K562 (cell line): ENCODE data around the gene NABP1. TPM values are rescaled to one million over a fixed set of nuclear protein-coding genes. Genes with fewer than 3 reads are reported as not detected.

ENCODE experiments used
- ARHGAP35 ChIP-seq: fragments of 450-650 bp; IDR thresholded peaks from 2 replicates; pipeline ENCODE4 v1.6.1; 2018; ENCODE audit not compliant: partially characterized antibody
- CBX1 ChIP-seq: sonication (generic); IDR thresholded peaks from 2 replicates; pipeline ENCODE4 v1.6.1; 2016; ENCODE audit warnings: antibody characterized with exemption, low read depth, mild to moderate bottlenecking
- CC2D1A ChIP-seq: fragments of 450-650 bp; IDR thresholded peaks from 2 replicates; pipeline ENCODE4 v1.6.1; 2017; ENCODE audit warnings: mild to moderate bottlenecking
- ESRRB ChIP-seq: fragments of 250-450 bp; sonication (Bioruptor Pico); IDR thresholded peaks from 2 replicates; pipeline ENCODE4 v1.5.0; 2020; ENCODE audit warnings: mild to moderate bottlenecking, moderate library complexity, borderline replicate concordance
- FOXJ3 ChIP-seq: sonication (generic); formaldehyde crosslinking; IDR thresholded peaks from 2 replicates; pipeline ENCODE4 v1.4.0; 2020; ENCODE audit warnings: mild to moderate bottlenecking, missing genetic modification reagents
- FOXP1 ChIP-seq: sonication (generic); formaldehyde crosslinking; IDR thresholded peaks from 2 replicates; pipeline ENCODE4 v1.8.0; 2022; ENCODE audit warnings: mild to moderate bottlenecking, missing genetic modification reagents
- HDAC3 ChIP-seq: fragments of 450-650 bp; IDR thresholded peaks from 2 replicates; pipeline ENCODE4 v1.6.1; 2018; ENCODE audit warnings: borderline replicate concordance, mild to moderate bottlenecking, moderate library complexity; ENCODE audit not compliant: partially characterized antibody
- HMG20B ChIP-seq: fragments of 250-450 bp; sonication (Bioruptor Pico); IDR thresholded peaks from 2 replicates; pipeline ENCODE4 v1.5.0; 2021; ENCODE audit warnings: mild to moderate bottlenecking
- HNRNPLL ChIP-seq: fragments of 200-400 bp; formaldehyde crosslinking; IDR thresholded peaks from 2 replicates; pipeline ENCODE4 v1.6.1; 2017; ENCODE audit warnings: low read length, low read depth, mild to moderate bottlenecking; ENCODE audit not compliant: poor library complexity, severe bottlenecking
- KLF1 ChIP-seq: fragments of 450-650 bp; IDR thresholded peaks from 2 replicates; pipeline ENCODE4 v1.6.1; 2016; ENCODE audit warnings: missing genetic modification characterization, missing compliant biosample characterization
- LCOR ChIP-seq: sonication (generic); formaldehyde crosslinking; IDR thresholded peaks from 2 replicates; pipeline ENCODE4 v1.8.0; 2022; ENCODE audit warnings: mild to moderate bottlenecking, missing genetic modification reagents
- RBFOX2 ChIP-seq: fragments of 200-400 bp; formaldehyde crosslinking; IDR thresholded peaks from 2 replicates; pipeline ENCODE4 v1.6.1; 2017; ENCODE audit warnings: low read depth, mild to moderate bottlenecking, low read length, moderate library complexity
- RBM17 ChIP-seq: fragments of 200-400 bp; formaldehyde crosslinking; IDR thresholded peaks from 2 replicates; pipeline ENCODE4 v1.6.1; 2017; ENCODE audit warnings: low read depth, mild to moderate bottlenecking, low read length, borderline replicate concordance
- SIX5 ChIP-seq, 2 experiments: IDR thresholded peaks; 2 replicates each; pipeline ENCODE4 v1.6.1; 2011; ENCODE audit warnings: low read length in 2 of 2, borderline replicate concordance in 1 of 2, low read depth in 1 of 2, mild to moderate bottlenecking in 1 of 2, moderate library complexity in 1 of 2; ENCODE audit not compliant: insufficient read depth in 1 of 2
- TFAM ChIP-seq: fragments of 250-450 bp; sonication (Bioruptor Pico); conservative IDR thresholded peaks from 2 replicates; pipeline ENCODE4 v1.5.0; 2021; ENCODE audit warnings: mild to moderate bottlenecking, moderate library complexity
- ZEB2 ChIP-seq: fragments of 450-650 bp; IDR thresholded peaks from 2 replicates; pipeline ENCODE4 v1.6.1; 2016
- ZFP36 ChIP-seq: fragments of 150-350 bp; IDR thresholded peaks from 2 replicates; pipeline ENCODE4 v1.6.1; 2018; ENCODE audit warnings: low read length, low read depth; ENCODE audit not compliant: partially characterized antibody
- ZNF316 ChIP-seq: fragments of 450-650 bp; IDR thresholded peaks from 2 replicates; pipeline ENCODE4 v1.6.1; 2016
- ZNF41 ChIP-seq: fragments of 250-450 bp; sonication (Bioruptor Pico); conservative IDR thresholded peaks from 2 replicates; pipeline ENCODE4 v1.4.0; 2020; ENCODE audit warnings: mild to moderate bottlenecking
- ZNF584 ChIP-seq: fragments of 200-800 bp; sonication (Bioruptor generic); IDR thresholded peaks from 2 replicates; pipeline ENCODE4 v1.6.1; 2016; ENCODE audit warnings: low read depth, mild to moderate bottlenecking, missing genetic modification characterization, missing compliant biosample characterization
- polyA plus RNA-seq, 8 experiments: library from polyadenylated mRNA; depleted of rRNA in 4 of 8; stranded (reverse) in 5 of 8; unstranded in 3 of 8; fragments of >200 nt; fragmentation: Nextera tagmentation in 2 of 8; fragmentation: Illumina TruSeq in 1 of 8; extraction: Ambion mirVana in 2 of 8; extraction: Trizol in 1 of 8; gene quantifications; 2 replicates each; pipeline versions ENCODE4 v1.2.1 to v1.2.3, GENCODE V29; 2011 to 2014; ENCODE audit warnings: inconsistent platforms in 1 of 8, missing spikeins in 1 of 8
- total RNA-seq, 7 experiments: library from RNA; depleted of rRNA in 6 of 7; stranded (reverse); fragments of >200 nt in 6 of 7; fragmentation: Illumina TruSeq in 2 of 7; extraction: Trizol in 2 of 7; gene quantifications; 2 replicates each; pipeline versions ENCODE4 v1.2.1 to v1.2.3, GENCODE V29; 2011 to 2021; ENCODE audit warnings: low replicate concordance in 1 of 7
- TF ChIP-seq, protein P1 (sequence below): sonication (generic); formaldehyde crosslinking; IDR thresholded peaks from 2 replicates; pipeline ENCODE4 v1.8.0; 2022; ENCODE audit warnings: mild to moderate bottlenecking, missing genetic modification reagents
- TF ChIP-seq, protein P2 (sequence below): fragments of 250-450 bp; sonication (Bioruptor Pico); IDR thresholded peaks from 2 replicates; pipeline ENCODE4 v1.5.0; 2021
- TF ChIP-seq, protein P3 (sequence below), 2 experiments: fragments of 200-800 bp in 1 of 2; sonication (Bioruptor generic) in 1 of 2; sonication (generic) in 1 of 2; formaldehyde crosslinking in 1 of 2; IDR thresholded peaks in 1 of 2; conservative IDR thresholded peaks in 1 of 2; 2 replicates each; pipeline versions ENCODE4 v1.5.0 to v1.6.1; 2016 to 2020; ENCODE audit warnings: missing compliant biosample characterization in 1 of 2, missing genetic modification characterization in 1 of 2, missing genetic modification reagents in 1 of 2
- TF ChIP-seq, protein P4 (sequence below): fragments of 450-650 bp; IDR thresholded peaks from 2 replicates; pipeline ENCODE4 v1.6.1; 2014; ENCODE audit warnings: low read depth, mild to moderate bottlenecking, moderate library complexity, borderline replicate concordance

Gene NABP1
- total and polyA plus RNA-seq, 9 of the 15 experiments (the other 6 are each of a cell fraction or from before 2014, with no cell fraction given), result 12.8 to 44.0 (median 20.2) TPM

DNA sequence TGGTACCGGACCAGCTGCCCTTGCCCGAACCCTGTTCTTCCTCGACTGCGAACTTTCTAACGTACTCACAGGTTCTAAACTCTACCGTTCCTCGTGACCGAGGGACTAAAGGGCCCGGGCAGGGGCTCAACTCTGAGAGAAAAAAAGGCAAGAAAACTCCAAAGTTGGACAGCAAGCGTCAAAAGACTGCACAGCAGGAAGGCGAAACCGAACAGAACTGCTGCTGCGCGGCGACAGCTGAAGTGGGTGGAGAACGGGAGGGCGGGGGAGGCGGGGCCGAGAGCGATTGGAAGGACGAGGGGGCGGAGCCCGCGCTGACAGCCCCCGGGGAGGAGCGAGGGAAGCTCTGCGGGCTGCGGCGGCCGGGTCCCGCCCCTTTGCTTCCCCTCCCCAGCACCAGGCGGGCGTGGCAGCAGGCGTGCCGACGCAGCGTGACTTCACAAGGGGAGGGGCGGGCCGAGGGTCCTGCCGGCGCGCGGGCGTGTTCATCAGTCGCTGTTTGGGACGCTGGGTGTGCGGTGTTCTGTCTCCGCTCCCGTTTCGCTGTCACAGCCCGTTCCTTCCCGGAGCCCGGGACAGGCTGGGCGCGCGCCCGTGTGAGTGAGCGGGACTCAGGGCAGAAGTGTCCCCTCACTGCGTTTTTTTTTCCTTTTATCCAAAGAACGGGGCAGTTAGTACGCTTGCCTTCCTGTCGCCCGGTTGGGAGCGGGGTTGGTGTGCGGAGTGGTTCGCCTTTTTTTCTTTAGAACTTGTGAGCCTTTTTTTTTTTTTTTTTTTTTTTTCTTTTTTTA, at the start of gene NABP1 (continued):
- TF ChIP-seq FOXP1 (CRISPR knock-in tag), result 0 out of 2 replicates have a peak, but pooled peaks have one; percentile 54
- no peak for TF ChIP-seq ZNF41 (CRISPR knock-in tag)
- 0 out of 2 replicates have a peak, but pooled peaks have one; percentile 29 for TF ChIP-seq CC2D1A
- TF ChIP-seq RBFOX2, result peak; percentile 100
- TF ChIP-seq HMG20B, result no peak
- no peak for TF ChIP-seq TFAM (CRISPR knock-in tag)
- no peak for TF ChIP-seq FOXJ3 (CRISPR knock-in tag)
- TF ChIP-seq ZNF316, result no peak
- TF ChIP-seq ZEB2, result no peak
- peak; percentile 38 for TF ChIP-seq HNRNPLL
- TF ChIP-seq KLF1 (tag), result no peak
- no peak for TF ChIP-seq HDAC3
- 0 out of 2 replicates have a peak, but pooled peaks have one; percentile 42 for TF ChIP-seq ZNF584 (CRISPR knock-in tag)
- TF ChIP-seq LCOR, result peak; percentile 83; the same call in 1 of the 2 replicates
- TF ChIP-seq, protein P1, sequence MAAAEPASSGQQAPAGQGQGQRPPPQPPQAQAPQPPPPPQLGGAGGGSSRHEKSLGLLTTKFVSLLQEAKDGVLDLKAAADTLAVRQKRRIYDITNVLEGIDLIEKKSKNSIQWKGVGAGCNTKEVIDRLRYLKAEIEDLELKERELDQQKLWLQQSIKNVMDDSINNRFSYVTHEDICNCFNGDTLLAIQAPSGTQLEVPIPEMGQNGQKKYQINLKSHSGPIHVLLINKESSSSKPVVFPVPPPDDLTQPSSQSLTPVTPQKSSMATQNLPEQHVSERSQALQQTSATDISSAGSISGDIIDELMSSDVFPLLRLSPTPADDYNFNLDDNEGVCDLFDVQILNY, result no peak
- no peak for TF ChIP-seq RBM17
- TF ChIP-seq, protein P2, sequence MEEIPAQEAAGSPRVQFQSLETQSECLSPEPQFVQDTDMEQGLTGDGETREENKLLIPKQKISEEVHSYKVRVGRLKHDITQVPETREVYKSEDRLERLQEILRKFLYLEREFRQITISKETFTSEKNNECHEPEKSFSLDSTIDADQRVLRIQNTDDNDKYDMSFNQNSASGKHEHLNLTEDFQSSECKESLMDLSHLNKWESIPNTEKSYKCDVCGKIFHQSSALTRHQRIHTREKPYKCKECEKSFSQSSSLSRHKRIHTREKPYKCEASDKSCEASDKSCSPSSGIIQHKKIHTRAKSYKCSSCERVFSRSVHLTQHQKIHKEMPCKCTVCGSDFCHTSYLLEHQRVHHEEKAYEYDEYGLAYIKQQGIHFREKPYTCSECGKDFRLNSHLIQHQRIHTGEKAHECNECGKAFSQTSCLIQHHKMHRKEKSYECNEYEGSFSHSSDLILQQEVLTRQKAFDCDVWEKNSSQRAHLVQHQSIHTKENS (CRISPR knock-in tag), result no peak
- TF ChIP-seq CBX1, result peak; percentile 92
- TF ChIP-seq ARHGAP35, result no peak
- no peak for TF ChIP-seq SIX5 (IDR thresholded peaks at IDR 0.05; ENCODE audit: borderline replicate concordance in 1 of 2, insufficient read depth in 1 of 2, low read depth in 1 of 2, low read length in 2 of 2)
- TF ChIP-seq ESRRB, result no peak
- TF ChIP-seq, protein P3, sequence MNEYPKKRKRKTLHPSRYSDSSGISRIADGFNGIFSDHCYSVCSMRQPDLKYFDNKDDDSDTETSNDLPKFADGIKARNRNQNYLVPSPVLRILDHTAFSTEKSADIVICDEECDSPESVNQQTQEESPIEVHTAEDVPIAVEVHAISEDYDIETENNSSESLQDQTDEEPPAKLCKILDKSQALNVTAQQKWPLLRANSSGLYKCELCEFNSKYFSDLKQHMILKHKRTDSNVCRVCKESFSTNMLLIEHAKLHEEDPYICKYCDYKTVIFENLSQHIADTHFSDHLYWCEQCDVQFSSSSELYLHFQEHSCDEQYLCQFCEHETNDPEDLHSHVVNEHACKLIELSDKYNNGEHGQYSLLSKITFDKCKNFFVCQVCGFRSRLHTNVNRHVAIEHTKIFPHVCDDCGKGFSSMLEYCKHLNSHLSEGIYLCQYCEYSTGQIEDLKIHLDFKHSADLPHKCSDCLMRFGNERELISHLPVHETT (CRISPR knock-in tag; conservative IDR thresholded peaks at IDR 0.05 in 1 of 2, IDR thresholded peaks at IDR 0.05 in 1 of 2), result no peak
- TF ChIP-seq, protein P4, sequence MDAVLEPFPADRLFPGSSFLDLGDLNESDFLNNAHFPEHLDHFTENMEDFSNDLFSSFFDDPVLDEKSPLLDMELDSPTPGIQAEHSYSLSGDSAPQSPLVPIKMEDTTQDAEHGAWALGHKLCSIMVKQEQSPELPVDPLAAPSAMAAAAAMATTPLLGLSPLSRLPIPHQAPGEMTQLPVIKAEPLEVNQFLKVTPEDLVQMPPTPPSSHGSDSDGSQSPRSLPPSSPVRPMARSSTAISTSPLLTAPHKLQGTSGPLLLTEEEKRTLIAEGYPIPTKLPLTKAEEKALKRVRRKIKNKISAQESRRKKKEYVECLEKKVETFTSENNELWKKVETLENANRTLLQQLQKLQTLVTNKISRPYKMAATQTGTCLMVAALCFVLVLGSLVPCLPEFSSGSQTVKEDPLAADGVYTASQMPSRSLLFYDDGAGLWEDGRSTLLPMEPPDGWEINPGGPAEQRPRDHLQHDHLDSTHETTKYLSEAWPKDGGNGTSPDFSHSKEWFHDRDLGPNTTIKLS, result no peak
- TF ChIP-seq ZFP36, result peak; percentile 32
